GM21515 (cell line): ENCODE results near the gene ANO7.

Experiments
- ATAC-seq: cut with Tn5 transposase; IDR thresholded peaks from one replicate; pipeline ENCODE4 v1.9.1; 2021; ENCODE audit not compliant: unreplicated experiment

Gene ANO7

GRCh38 chr2:241225983-241226382 is 37.5 kb downstream of the ANO7 start:
- ATAC-seq: no peak

GRCh38 chr2:241226723-241227572 is 38.5 kb downstream of the ANO7 start:
- no peak for ATAC-seq

GRCh38 chr2:241227594-241227993 is 39.1 kb downstream of the ANO7 start:
- ATAC-seq: no peak

GRCh38 chr2:241228081-241228859 is 39.8 kb downstream of the ANO7 start:
- no peak for ATAC-seq

- ATAC-seq: no peak
Observed at GRCh38 chr2:241228860-241229516, 40.5 kb downstream of the ANO7 start.

GRCh38 chr2:241229563-241230401 is 41.3 kb downstream of the ANO7 start:
- ATAC-seq: no peak

- no peak for ATAC-seq
Observed at GRCh38 chr2:241230435-241230834, 42.0 kb downstream of the ANO7 start.

GRCh38 chr2:241232736-241233575 is 44.5 kb downstream of the ANO7 start:
- no peak for ATAC-seq

GRCh38 chr2:241234066-241234790 is 45.8 kb downstream of the ANO7 start:
- ATAC-seq: no peak

- ATAC-seq: no peak
Observed at GRCh38 chr2:241234962-241235740, 46.7 kb downstream of the ANO7 start.

- ATAC-seq: no peak
Observed at GRCh38 chr2:241235859-241236593, 47.5 kb downstream of the ANO7 start.

- no peak for ATAC-seq
Observed at GRCh38 chr2:241237047-241237446, 48.6 kb downstream of the ANO7 start.

GRCh38 chr2:241237949-241238371 is 49.5 kb downstream of the ANO7 start:
- no peak for ATAC-seq

GRCh38 chr2:241238693-241239198 is 50.3 kb downstream of the ANO7 start:
- ATAC-seq: no peak

GRCh38 chr2:241239552-241240202 is 51.2 kb downstream of the ANO7 start:
- ATAC-seq: no peak

- no peak for ATAC-seq
Observed at GRCh38 chr2:241240320-241241004, 52.0 kb downstream of the ANO7 start.
